Thyroid gland (tissue), 4 donors: ENCODE data around the gene BTBD3. TPM values are rescaled to one million over a fixed set of nuclear protein-coding genes. Genes with fewer than 3 reads are reported as not detected.

Experiments used
- DNase-seq, 2 donors: peaks; one replicate each; pipeline ENCODE4 v3.0.0-alpha.2; 2019
- H3K27ac ChIP-seq, 3 donors: fragments of 200-600 bp; sonication (generic); 1 replicate in 2 of 3; 2 replicates in 1 of 3; pipeline ENCODE4 v1.5.1; 2016 to 2019; ENCODE audit warnings: mild to moderate bottlenecking in 1 of 3, moderate library complexity in 1 of 3
- H3K27me3 ChIP-seq: fragments of 200-600 bp; sonication (generic); one replicate; pipeline ENCODE4 v1.5.1; 2019
- H3K36me3 ChIP-seq, 2 donors: fragments of 200-600 bp; sonication (generic); one replicate each; pipeline ENCODE4 v1.5.1; 2016 to 2019
- H3K4me1 ChIP-seq, 2 donors: fragments of 200-600 bp; sonication (generic); one replicate each; pipeline ENCODE4 v1.5.1; 2017 to 2019
- H3K4me3 ChIP-seq, 3 donors: fragments of 200-600 bp; sonication (generic); replicated peaks in 1 of 3; 1 replicate in 2 of 3; 2 replicates in 1 of 3; pipeline ENCODE4 v1.5.1; 2016; ENCODE audit warnings: mild to moderate bottlenecking in 1 of 3
- H3K9me3 ChIP-seq: fragments of 200-600 bp; sonication (generic); one replicate; pipeline ENCODE4 v1.5.1; 2017
- POLR2A ChIP-seq, 2 donors: fragments of 450-650 bp; IDR thresholded peaks; one replicate each; pipeline ENCODE4 v1.6.1; 2017; ENCODE audit warnings: antibody characterized with exemption in 2 of 2, mild to moderate bottlenecking in 2 of 2, moderate library complexity in 1 of 2
- WGBS, 2 donors: methylation state at CpG; one replicate each; pipeline ENCODE4 v1.1.5; 2017; 5-methylcytosine and 5-hydroxymethylcytosine counted together
- intact Hi-C: fragments of 100-400 bp; cut with DNase I; formaldehyde crosslinking; loops from one replicate; pipeline ENCODE4 v1.15.1; 2023
- total RNA-seq, 4 donors: library from RNA; depleted of rRNA; stranded (reverse); fragments of >200 nt; gene quantifications; one replicate each; pipeline ENCODE4 v1.2.3, GENCODE V29; 2016
- TF ChIP-seq, protein P1 (sequence below), 6 experiments: fragments of 200-600 bp in 3 of 6; fragments of 450-650 bp in 3 of 6; sonication (generic) in 3 of 6; IDR thresholded peaks; one replicate each; pipeline ENCODE4 v1.5.1; 2016 to 2019; ENCODE audit warnings: antibody characterized with exemption in 6 of 6, mild to moderate bottlenecking in 2 of 6, inconsistent platforms in 1 of 6, moderate library complexity in 1 of 6

The BTBD3 gene
- total RNA-seq, 4 donors from 2014 or later: 31.8 to 41.8 (median 36.3) TPM

GRCh38 chr20:11948806-11949205 lies 31.1 kb downstream of the BTBD3 start:
- intact Hi-C loops: no loop called here
- H3K36me3 ChIP-seq: no peaks in the 10 kb centered on the region
- no peaks in the 10 kb centered on the region for H3K27me3 ChIP-seq
- no peak for DNase-seq
- TF ChIP-seq, protein P1, sequence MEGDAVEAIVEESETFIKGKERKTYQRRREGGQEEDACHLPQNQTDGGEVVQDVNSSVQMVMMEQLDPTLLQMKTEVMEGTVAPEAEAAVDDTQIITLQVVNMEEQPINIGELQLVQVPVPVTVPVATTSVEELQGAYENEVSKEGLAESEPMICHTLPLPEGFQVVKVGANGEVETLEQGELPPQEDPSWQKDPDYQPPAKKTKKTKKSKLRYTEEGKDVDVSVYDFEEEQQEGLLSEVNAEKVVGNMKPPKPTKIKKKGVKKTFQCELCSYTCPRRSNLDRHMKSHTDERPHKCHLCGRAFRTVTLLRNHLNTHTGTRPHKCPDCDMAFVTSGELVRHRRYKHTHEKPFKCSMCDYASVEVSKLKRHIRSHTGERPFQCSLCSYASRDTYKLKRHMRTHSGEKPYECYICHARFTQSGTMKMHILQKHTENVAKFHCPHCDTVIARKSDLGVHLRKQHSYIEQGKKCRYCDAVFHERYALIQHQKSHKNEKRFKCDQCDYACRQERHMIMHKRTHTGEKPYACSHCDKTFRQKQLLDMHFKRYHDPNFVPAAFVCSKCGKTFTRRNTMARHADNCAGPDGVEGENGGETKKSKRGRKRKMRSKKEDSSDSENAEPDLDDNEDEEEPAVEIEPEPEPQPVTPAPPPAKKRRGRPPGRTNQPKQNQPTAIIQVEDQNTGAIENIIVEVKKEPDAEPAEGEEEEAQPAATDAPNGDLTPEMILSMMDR (IDR thresholded peaks at IDR 0.05): no peak
- TF ChIP-seq POLR2A (IDR thresholded peaks at IDR 0.05): no peak
- no peaks in the 10 kb centered on the region for H3K9me3 ChIP-seq
- no peak overlapping the region for H3K4me3 ChIP-seq
- H3K27ac ChIP-seq: no peak overlapping the region
- no peaks in the 10 kb centered on the region for H3K4me1 ChIP-seq

- intact Hi-C loops: no loop called here
- H3K4me1 ChIP-seq: no peaks in the 10 kb centered on the region
- TF ChIP-seq, protein P1 (IDR thresholded peaks at IDR 0.05): no peak
- TF ChIP-seq POLR2A (IDR thresholded peaks at IDR 0.05): no peak
- H3K27ac ChIP-seq: no peak overlapping the region
- no peaks in the 10 kb centered on the region for H3K36me3 ChIP-seq
- no peaks in the 10 kb centered on the region for H3K27me3 ChIP-seq
- no peaks in the 10 kb centered on the region for H3K9me3 ChIP-seq
- no peak overlapping the region for H3K4me3 ChIP-seq
- 95 to 96% methylated on average over 3 of the region's 3 CpGs for WGBS, 2 donors
- no peak for DNase-seq
Observed at GRCh38 chr20:11949711-11950110, 32.0 kb downstream of the BTBD3 start.

DNA sequence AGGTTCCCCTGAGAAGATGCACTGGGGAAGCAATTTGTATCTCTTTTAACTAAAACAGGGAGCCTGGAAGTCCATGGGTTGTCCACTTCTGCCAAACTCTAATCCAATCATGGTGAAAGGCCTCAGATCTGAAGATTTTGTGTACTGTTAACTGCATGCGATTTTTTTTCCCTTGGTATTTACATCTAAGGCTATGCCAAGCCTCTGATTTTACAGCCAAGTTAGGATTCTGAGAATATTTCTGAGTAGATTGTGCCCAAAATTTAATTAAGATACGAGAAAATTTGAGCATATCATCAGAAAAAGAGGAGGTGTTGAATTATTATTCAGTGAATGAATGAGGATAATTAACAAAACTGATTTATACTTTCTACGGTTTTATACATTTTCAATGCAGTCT lies 34.0 kb downstream of the BTBD3 start:
- 79 to 87% methylated on average over 3 of the region's 3 CpGs for WGBS, 2 donors
- no peaks in the 10 kb centered on the region for H3K4me1 ChIP-seq

GRCh38 chr20:11952639-11953038 lies 34.9 kb downstream of the BTBD3 start:
- intact Hi-C loops: no loop called here
- H3K4me1 ChIP-seq: no peaks in the 10 kb centered on the region
- H3K9me3 ChIP-seq: no peaks in the 10 kb centered on the region
- no peak overlapping the region for H3K4me3 ChIP-seq
- TF ChIP-seq POLR2A (IDR thresholded peaks at IDR 0.05): no peak
- TF ChIP-seq, protein P1 (IDR thresholded peaks at IDR 0.05): no peak
- no peak for DNase-seq
- no peak overlapping the region for H3K27ac ChIP-seq
- H3K27me3 ChIP-seq: no peaks in the 10 kb centered on the region
- 89 to 91% methylated on average over 4 of the region's 4 CpGs for WGBS, 2 donors
- H3K36me3 ChIP-seq: no peaks in the 10 kb centered on the region

More for the DNA sequence above, 34.0 kb downstream of the BTBD3 start:
- Histone ChIP-seq H3K9me3 (no peaks in the 10 kb centered on the region), H3K4me3 (no peak overlapping the region), H3K27ac (no peak overlapping the region), H3K36me3 (no peaks in the 10 kb centered on the region), H3K27me3 (no peaks in the 10 kb centered on the region)
- TF ChIP-seq, protein P1 (IDR thresholded peaks at IDR 0.05): no peak
- TF ChIP-seq POLR2A (IDR thresholded peaks at IDR 0.05): no peak
- intact Hi-C loops: no loop called here
- no peak for DNase-seq

GRCh38 chr20:11957911-11958310 lies 40.2 kb downstream of the BTBD3 start:
- no peak overlapping the region for H3K27ac ChIP-seq
- no peak for DNase-seq
- H3K27me3 ChIP-seq: no peaks in the 10 kb centered on the region
- no peak overlapping the region for H3K4me3 ChIP-seq
- TF ChIP-seq, protein P1 (IDR thresholded peaks at IDR 0.05): no peak
- TF ChIP-seq POLR2A (IDR thresholded peaks at IDR 0.05): no peak
- H3K4me1 ChIP-seq: no peaks in the 10 kb centered on the region
- H3K9me3 ChIP-seq: no peaks in the 10 kb centered on the region
- intact Hi-C loops: no loop called here
- no peaks in the 10 kb centered on the region for H3K36me3 ChIP-seq
